Panc1 (cell line): ENCODE results near the gene IFNA21. TPM values are rescaled to one million over a fixed set of nuclear protein-coding genes. Genes with fewer than 3 reads are reported as not detected.

Experiments
- ATAC-seq: fragments of 200-7000 bp; cut with Tn5 transposase; 2 replicates; pipeline ENCODE4 v1.9.1; 2020; ENCODE audit warnings: mild to moderate bottlenecking, moderate library complexity
- BruUV-seq: library from RNA; stranded (reverse); fragments of 400-500 nt; replicated peaks from 2 replicates; lab custom pipeline; 2021; lab: Mats Ljungman, UMichigan
- CTCF ChIA-PET: fragments of 300-600 bp; sonication (Branson Sonifier 250); formaldehyde crosslinking; loops from one replicate; lab custom pipeline; 2022; ENCODE audit warnings: antibody characterized with exemption; lab: Charles Lee
- POLR2A ChIA-PET: fragments of 300-600 bp; sonication (Branson Sonifier 250); formaldehyde crosslinking; loops from one replicate; lab custom pipeline; 2022; ENCODE audit warnings: antibody characterized with exemption; lab: Charles Lee
- DNase-seq: peaks from one replicate; pipeline ENCODE4 v3.0.0-alpha.2; 2010; ENCODE audit warnings: low read depth, low spot score
- H3K27ac ChIP-seq: 2 replicates; pipeline ENCODE4 v1.5.1; 2011; ENCODE audit warnings: mild to moderate bottlenecking, low read length, inconsistent platforms
- H3K27me3 ChIP-seq: fragments of 200-500 bp; sonication (Bioruptor generic); 2 replicates; pipeline ENCODE4 v1.6.0; 2014; ENCODE audit warnings: low read length, inconsistent platforms; ENCODE audit not compliant: control insufficient read depth, insufficient read depth
- H3K36me3 ChIP-seq: fragments of 200-500 bp; sonication (Bioruptor generic); 2 replicates; pipeline ENCODE4 v1.5.1; 2014; ENCODE audit warnings: inconsistent platforms, mild to moderate bottlenecking, low read length, moderate library complexity; ENCODE audit not compliant: control insufficient read depth, insufficient read depth
- H3K4me1 ChIP-seq: 2 replicates; pipeline ENCODE4 v1.5.1; 2011; ENCODE audit warnings: inconsistent platforms, mild to moderate bottlenecking, low read length, moderate library complexity; ENCODE audit not compliant: control insufficient read depth, insufficient read depth
- H3K4me3 ChIP-seq, 2 experiments: 2 replicates each; pipeline ENCODE4 v1.5.1; 2011 to 2012; ENCODE audit warnings: low read depth in 2 of 2, low read length in 2 of 2, mild to moderate bottlenecking in 2 of 2, inconsistent platforms in 1 of 2, moderate library complexity in 1 of 2
- H3K9me3 ChIP-seq: fragments of 200-500 bp; sonication (Bioruptor generic); 2 replicates; pipeline ENCODE4 v1.5.1; 2014; ENCODE audit warnings: low read depth, mild to moderate bottlenecking, inconsistent platforms, low read length, moderate library complexity; ENCODE audit not compliant: control insufficient read depth, insufficient read depth
- CTCF ChIP-seq: fragments of 450-650 bp; IDR thresholded peaks from 2 replicates; pipeline ENCODE4 v1.5.1; 2017; ENCODE audit warnings: mild to moderate bottlenecking
- POLR2AphosphoS5 ChIP-seq: IDR thresholded peaks from 2 replicates; pipeline ENCODE4 v1.6.1; 2012; ENCODE audit warnings: mild to moderate bottlenecking, low read depth, low read length, moderate library complexity
- REST ChIP-seq, 2 experiments: IDR thresholded peaks; 2 replicates each; pipeline ENCODE4 v1.6.1; 2011 to 2012; ENCODE audit warnings: low read depth in 2 of 2, control low read depth in 1 of 2, low read length in 1 of 2, mild to moderate bottlenecking in 1 of 2, moderate library complexity in 1 of 2; ENCODE audit not compliant: insufficient read depth in 1 of 2
- SIN3A ChIP-seq: IDR thresholded peaks from 2 replicates; pipeline ENCODE4 v1.6.1; 2012; ENCODE audit warnings: low read depth, mild to moderate bottlenecking, low read length, moderate library complexity, borderline replicate concordance; ENCODE audit not compliant: insufficient read depth
- TCF7L2 ChIP-seq: IDR thresholded peaks from 2 replicates; pipeline ENCODE4 v1.6.1; 2011; ENCODE audit warnings: mild to moderate bottlenecking, low read depth, low read length, inconsistent platforms
- in situ Hi-C: cut with HindIII; loops from 2 replicates; pipeline ENCODE4 v1.10.0; 2016; ENCODE audit warnings: low sequenced_read_pairs, low pct_unique_long_range_greater_than_20kb
- intact Hi-C: fragments of 100-400 bp; cut with micrococcal nuclease; formaldehyde crosslinking; loops from one replicate; pipeline ENCODE4 v1.10.0; 2022; ENCODE audit not compliant: unreplicated experiment
- total RNA-seq: library from RNA; stranded (reverse); gene quantifications from one replicate; pipeline ENCODE4 v1.2.1, GENCODE V29; 2021; ENCODE audit not compliant: unreplicated experiment

The IFNA21 gene
- total RNA-seq, 1 experiment from 2014 or later, result not detected

- H3K36me3 ChIP-seq, result no peaks in the 10 kb centered on the region
- H3K9me3 ChIP-seq, result no peaks in the 10 kb centered on the region
- TF ChIP-seq POLR2AphosphoS5, result no peak
- peak; percentile 18; the same call in 1 of the 2 replicates for TF ChIP-seq CTCF
- BruUV-seq, result no TSS peak
- H3K27me3 ChIP-seq, result no peaks in the 10 kb centered on the region
- intact Hi-C loops (no loop called here), in situ Hi-C loops (no loop called here)
- no peak overlapping the region for H3K27ac ChIP-seq
- ATAC-seq (no peak), DNase-seq (peak; percentile 0)
- H3K4me1 ChIP-seq, result no peaks in the 10 kb centered on the region
- H3K4me3 ChIP-seq, result no peak overlapping the region
- ChIA-PET CTCF (no interaction called here), POLR2A (no interaction called here)
Measured at GRCh38 chr9:21154018-21154608, 12.3 kb downstream of the IFNA21 start.

GRCh38 chr9:21153336-21154017 is 13.0 kb downstream of the IFNA21 start:
- no peak for ATAC-seq
- intact Hi-C loops, result no loop called here
- Histone ChIP-seq H3K27ac (no peak overlapping the region), H3K27me3 (no peaks in the 10 kb centered on the region), H3K4me1 (no peaks in the 10 kb centered on the region), H3K4me3 (no peak overlapping the region), H3K36me3 (no peaks in the 10 kb centered on the region), H3K9me3 (no peaks in the 10 kb centered on the region)
- TF ChIP-seq SIN3A (no peak), TCF7L2 (no peak), CTCF (no peak), POLR2AphosphoS5 (no peak), REST (IDR thresholded peaks at IDR 0.05; ENCODE audit: insufficient read depth in 1 of 2, low read depth in 2 of 2, low read length in 1 of 2) (no peak)
- CTCF ChIA-PET, result no interaction called here
- no peak for DNase-seq
- POLR2A ChIA-PET, result no interaction called here
- in situ Hi-C loops, result no loop called here
- no TSS peak for BruUV-seq
